ENCODE measurements around the gene SAMD14. TPM values are rescaled to one million over a fixed set of nuclear protein-coding genes. Genes with fewer than 3 reads are reported as not detected.

Gene SAMD14
- polyA plus RNA-seq, 1 experiment: 3.5 TPM

DNA sequence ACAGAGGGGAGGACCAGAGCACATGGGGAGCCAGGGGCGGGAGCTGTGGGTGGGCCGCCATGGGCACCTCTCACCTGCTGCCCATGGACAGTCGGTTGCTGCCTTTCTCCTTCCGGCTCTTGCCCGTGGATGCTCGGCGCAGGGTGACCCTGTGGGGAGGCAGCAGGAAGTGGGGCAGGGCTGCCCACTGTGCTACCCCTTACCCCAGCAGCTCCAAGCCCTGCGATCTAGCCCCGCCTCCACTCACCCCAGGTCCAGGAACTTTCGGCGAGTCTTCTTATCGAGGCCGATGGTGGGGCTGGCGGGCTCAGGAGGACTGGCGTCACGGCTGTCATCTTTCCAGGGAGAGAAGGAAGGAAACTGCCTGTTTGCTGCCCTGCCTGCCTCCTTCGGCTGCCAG is 14.2 kb downstream of the SAMD14 start:
- CTCF ChIA-PET: interaction anchor here (0.7 to 2.1 kb wide), 8 partner anchors 11 to 178 kb away, joined by 3 to 13 read pairs (median 4); no protein-coding TSS in a partner anchor
- Histone ChIP-seq H3K27ac (ENCODE audit: low read depth, low read length) (no peak overlapping the region), H3K9me3 (ENCODE audit: control insufficient read depth, insufficient read depth, low read length) (no peaks in the 10 kb centered on the region; the same call in 1 of the 2 replicates), H3K27me3 (ENCODE audit: control insufficient read depth, insufficient read depth, low read length) (peaks cover 3% of the 10 kb centered on the region), H3K4me3 (ENCODE audit: low read depth, low read length) (no peak overlapping the region)
- DNase-seq (ENCODE audit: low read depth, low spot score): no peak
- TF ChIP-seq, protein P1, sequence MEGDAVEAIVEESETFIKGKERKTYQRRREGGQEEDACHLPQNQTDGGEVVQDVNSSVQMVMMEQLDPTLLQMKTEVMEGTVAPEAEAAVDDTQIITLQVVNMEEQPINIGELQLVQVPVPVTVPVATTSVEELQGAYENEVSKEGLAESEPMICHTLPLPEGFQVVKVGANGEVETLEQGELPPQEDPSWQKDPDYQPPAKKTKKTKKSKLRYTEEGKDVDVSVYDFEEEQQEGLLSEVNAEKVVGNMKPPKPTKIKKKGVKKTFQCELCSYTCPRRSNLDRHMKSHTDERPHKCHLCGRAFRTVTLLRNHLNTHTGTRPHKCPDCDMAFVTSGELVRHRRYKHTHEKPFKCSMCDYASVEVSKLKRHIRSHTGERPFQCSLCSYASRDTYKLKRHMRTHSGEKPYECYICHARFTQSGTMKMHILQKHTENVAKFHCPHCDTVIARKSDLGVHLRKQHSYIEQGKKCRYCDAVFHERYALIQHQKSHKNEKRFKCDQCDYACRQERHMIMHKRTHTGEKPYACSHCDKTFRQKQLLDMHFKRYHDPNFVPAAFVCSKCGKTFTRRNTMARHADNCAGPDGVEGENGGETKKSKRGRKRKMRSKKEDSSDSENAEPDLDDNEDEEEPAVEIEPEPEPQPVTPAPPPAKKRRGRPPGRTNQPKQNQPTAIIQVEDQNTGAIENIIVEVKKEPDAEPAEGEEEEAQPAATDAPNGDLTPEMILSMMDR (IDR thresholded peaks at IDR 0.05; ENCODE audit: low read depth, low read length): no peak
- POLR2A ChIA-PET: no interaction called here

DNA sequence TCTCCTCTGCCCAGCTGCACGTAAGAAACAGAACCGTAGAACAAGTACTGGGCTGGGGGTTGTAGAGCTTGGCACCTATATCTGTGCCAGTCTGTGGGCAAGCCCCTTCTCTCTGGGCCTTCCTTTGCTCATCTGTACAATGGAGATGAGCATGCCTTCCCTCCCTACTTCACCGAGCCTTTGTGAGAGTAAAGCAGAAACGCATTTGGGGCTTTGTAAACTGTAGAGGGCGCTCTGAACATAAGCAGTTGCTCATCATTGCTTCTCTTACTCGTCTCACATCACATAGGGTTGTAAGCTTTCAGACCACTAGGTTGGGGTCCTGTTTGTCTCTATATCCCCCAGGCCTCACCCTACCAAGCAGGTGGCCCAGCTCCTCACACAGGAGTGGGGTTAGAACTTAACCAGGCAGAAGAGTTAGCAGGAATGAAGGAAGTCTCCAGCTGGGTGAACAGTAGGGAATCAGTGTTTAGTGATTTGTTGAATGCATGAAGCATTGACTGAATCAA is 15.1 kb downstream of the SAMD14 start:
- no peaks in the 10 kb centered on the region; the same call in 1 of the 2 replicates for H3K9me3 ChIP-seq (ENCODE audit: control insufficient read depth, insufficient read depth, low read length)
- ChIA-PET POLR2A (interaction anchor here (0.5 to 0.9 kb wide), 2 partner anchors 22 to 63 kb away, joined by 3 to 11 read pairs; no protein-coding TSS in a partner anchor), CTCF (interaction anchor here (0.7 to 2.1 kb wide), 16 partner anchors 11 to 282 kb away, joined by 3 to 13 read pairs (median 4); partner anchors contain the start of gene LRRC59)
- peaks cover 3% of the 10 kb centered on the region for H3K27me3 ChIP-seq (ENCODE audit: control insufficient read depth, insufficient read depth, low read length)
- no peak for DNase-seq (ENCODE audit: low read depth, low spot score)
- TF ChIP-seq, protein P1 (IDR thresholded peaks at IDR 0.05; ENCODE audit: low read depth, low read length): peak; percentile 76
- no peak overlapping the region for H3K27ac ChIP-seq (ENCODE audit: low read depth, low read length)
- no peak overlapping the region for H3K4me3 ChIP-seq (ENCODE audit: low read depth, low read length)

DNA sequence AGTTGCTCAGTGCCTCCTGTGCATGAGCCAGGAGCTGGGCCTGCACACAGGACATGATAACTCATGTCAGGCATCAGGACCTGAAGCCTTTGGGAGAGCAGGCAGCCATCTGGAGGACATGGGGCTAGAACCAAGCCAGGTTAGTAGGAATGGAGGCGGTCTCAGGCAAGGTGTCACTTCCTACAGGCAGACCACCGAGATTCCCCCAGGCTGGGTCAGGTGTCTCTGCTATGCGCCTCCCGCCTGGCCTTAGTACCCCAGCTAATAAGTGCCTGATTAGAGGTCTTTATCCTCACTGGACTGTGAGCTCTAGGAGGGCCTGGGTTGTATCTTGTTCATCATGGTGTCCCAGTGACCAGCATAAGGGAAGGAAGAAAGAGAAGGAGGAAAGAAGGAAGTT is 15.6 kb downstream of the SAMD14 start:
- Histone ChIP-seq H3K27ac (ENCODE audit: low read depth, low read length) (no peak overlapping the region), H3K27me3 (ENCODE audit: control insufficient read depth, insufficient read depth, low read length) (peaks cover 3% of the 10 kb centered on the region), H3K9me3 (ENCODE audit: control insufficient read depth, insufficient read depth, low read length) (no peaks in the 10 kb centered on the region; the same call in 1 of the 2 replicates), H3K4me3 (ENCODE audit: low read depth, low read length) (no peak overlapping the region)
- ChIA-PET POLR2A (interaction anchor here (0.5 to 0.9 kb wide), 2 partner anchors 22 to 64 kb away, joined by 3 to 11 read pairs; no protein-coding TSS in a partner anchor), CTCF (interaction anchor here (0.7 to 2.1 kb wide), 14 partner anchors 10 to 283 kb away, joined by 3 to 13 read pairs (median 4); partner anchors contain the start of gene LRRC59)
- TF ChIP-seq, protein P1 (IDR thresholded peaks at IDR 0.05; ENCODE audit: low read depth, low read length): no peak
- DNase-seq (ENCODE audit: low read depth, low spot score): no peak

DNA sequence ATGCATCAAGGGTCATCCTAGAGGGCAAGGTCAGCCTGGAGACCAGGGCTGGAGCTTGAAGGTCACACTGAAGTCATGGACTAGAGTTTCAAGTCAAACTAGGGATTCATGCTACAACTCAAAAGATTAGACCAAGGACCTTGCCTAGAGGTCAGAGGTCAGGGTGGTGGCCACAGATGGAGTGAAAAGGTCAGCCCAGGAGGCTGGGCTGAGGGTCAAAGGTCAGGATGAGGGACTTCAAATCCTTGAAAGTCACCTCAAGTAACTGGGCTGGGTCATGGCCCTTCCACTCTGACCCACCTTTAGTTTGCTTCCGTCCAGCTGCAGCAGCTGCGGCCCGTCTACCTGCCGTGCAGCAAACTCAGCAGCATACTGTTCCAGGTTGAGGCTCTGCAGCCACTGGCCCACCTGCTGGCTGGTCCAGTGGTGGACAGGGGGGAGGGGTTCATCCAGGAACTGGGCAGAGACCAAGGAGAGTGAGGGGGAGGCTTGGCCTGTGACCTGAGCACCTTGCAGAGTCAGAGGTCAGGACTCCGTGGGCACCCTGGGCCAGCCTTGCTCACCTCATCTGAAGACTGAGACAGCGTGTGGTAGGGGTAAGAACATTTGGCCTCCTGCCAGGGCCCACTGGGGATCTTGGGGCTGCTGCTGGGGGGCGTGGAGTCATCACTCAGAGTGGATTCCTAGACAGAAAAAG is 16.2 kb downstream of the SAMD14 start:
- H3K27ac ChIP-seq (ENCODE audit: low read depth, low read length): no peak overlapping the region
- H3K27me3 ChIP-seq (ENCODE audit: control insufficient read depth, insufficient read depth, low read length): no peaks in the 10 kb centered on the region
- H3K4me3 ChIP-seq (ENCODE audit: low read depth, low read length): no peak overlapping the region
- TF ChIP-seq, protein P1 (IDR thresholded peaks at IDR 0.05; ENCODE audit: low read depth, low read length): no peak
- POLR2A ChIA-PET: no interaction called here
- CTCF ChIA-PET: interaction anchor here (0.7 to 3.4 kb wide), 8 partner anchors 10 to 251 kb away, joined by 3 to 16 read pairs (median 4); partner anchors contain the start of gene PDK2
- no peaks in the 10 kb centered on the region; the same call in 1 of the 2 replicates for H3K9me3 ChIP-seq (ENCODE audit: control insufficient read depth, insufficient read depth, low read length)
- no peak for DNase-seq (ENCODE audit: low read depth, low spot score)

DNA sequence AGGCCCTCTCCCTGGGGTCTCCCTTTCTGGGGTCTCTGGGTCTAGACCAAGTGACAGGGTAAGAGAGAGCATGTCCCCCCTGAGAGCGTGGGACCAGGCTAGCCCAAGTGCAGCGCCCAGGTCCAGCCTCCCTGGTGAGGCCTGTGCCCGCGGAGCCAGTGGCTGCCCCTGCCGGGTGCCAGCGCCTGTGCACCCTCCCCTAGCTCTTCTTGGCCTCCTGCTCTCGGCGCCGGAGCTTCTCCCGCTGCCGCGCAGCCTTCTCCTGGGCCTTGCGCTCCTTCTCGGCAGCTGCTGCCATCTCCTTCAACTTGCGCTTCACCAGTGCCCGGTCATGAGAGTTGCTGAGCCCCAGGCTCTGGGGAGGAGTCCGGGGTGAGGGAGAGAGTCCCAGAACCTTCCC is 17.3 kb downstream of the SAMD14 start:
- no peaks in the 10 kb centered on the region; the same call in 1 of the 2 replicates for H3K9me3 ChIP-seq (ENCODE audit: control insufficient read depth, insufficient read depth, low read length)
- TF ChIP-seq, protein P1 (IDR thresholded peaks at IDR 0.05; ENCODE audit: low read depth, low read length): no peak
- H3K4me3 ChIP-seq (ENCODE audit: low read depth, low read length): no peak overlapping the region
- POLR2A ChIA-PET: no interaction called here
- CTCF ChIA-PET: interaction anchor here (0.9 to 3.4 kb wide), 2 partner anchors 9 to 18 kb away, joined by 3 to 16 read pairs; partner anchors contain the start of gene PDK2
- no peak overlapping the region for H3K27ac ChIP-seq (ENCODE audit: low read depth, low read length)
- DNase-seq (ENCODE audit: low read depth, low spot score): no peak
- no peaks in the 10 kb centered on the region for H3K27me3 ChIP-seq (ENCODE audit: control insufficient read depth, insufficient read depth, low read length)

All from AG04450 (cell line).